Measurements from ENCODE around the gene SCARB1. TPM values are rescaled to one million over a fixed set of nuclear protein-coding genes. Genes with fewer than 3 reads are reported as not detected.

SCARB1 gene
- total RNA-seq, 4 donors from 2014 or later: 8.3 to 24.1 (median 13.0) TPM

- TF ChIP-seq EP300 (IDR thresholded peaks at IDR 0.05): peak; percentile 63
- no peak for TF ChIP-seq POLR2A (IDR thresholded peaks at IDR 0.05; ENCODE audit: low read depth)
- TF ChIP-seq, protein P1, sequence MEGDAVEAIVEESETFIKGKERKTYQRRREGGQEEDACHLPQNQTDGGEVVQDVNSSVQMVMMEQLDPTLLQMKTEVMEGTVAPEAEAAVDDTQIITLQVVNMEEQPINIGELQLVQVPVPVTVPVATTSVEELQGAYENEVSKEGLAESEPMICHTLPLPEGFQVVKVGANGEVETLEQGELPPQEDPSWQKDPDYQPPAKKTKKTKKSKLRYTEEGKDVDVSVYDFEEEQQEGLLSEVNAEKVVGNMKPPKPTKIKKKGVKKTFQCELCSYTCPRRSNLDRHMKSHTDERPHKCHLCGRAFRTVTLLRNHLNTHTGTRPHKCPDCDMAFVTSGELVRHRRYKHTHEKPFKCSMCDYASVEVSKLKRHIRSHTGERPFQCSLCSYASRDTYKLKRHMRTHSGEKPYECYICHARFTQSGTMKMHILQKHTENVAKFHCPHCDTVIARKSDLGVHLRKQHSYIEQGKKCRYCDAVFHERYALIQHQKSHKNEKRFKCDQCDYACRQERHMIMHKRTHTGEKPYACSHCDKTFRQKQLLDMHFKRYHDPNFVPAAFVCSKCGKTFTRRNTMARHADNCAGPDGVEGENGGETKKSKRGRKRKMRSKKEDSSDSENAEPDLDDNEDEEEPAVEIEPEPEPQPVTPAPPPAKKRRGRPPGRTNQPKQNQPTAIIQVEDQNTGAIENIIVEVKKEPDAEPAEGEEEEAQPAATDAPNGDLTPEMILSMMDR (IDR thresholded peaks at IDR 0.05): no peak
- peak; percentile 86 to 92 for TF ChIP-seq POLR2AphosphoS5 (IDR thresholded peaks at IDR 0.05)
- Histone ChIP-seq H3K9me3 (no peaks in the 10 kb centered on the region), H3K4me1 (peaks cover 23 to 87% (median 80%) of the 10 kb centered on the region in 4 donors), H3K27ac (replicated peaks in 1 of 4) (peak overlapping the region; percentile 89 to 96 (median 95)), H3K36me3 (no peaks in the 10 kb centered on the region), H3K4me3 (peak overlapping the region; percentile 16 to 30 (median 26)), H3K27me3 (no peaks in the 10 kb centered on the region)
- 7% methylated on average over 14 of the region's 25 CpGs for WGBS
- intact Hi-C loops (cut with DNase I): loop anchor here (10.0 kb wide), 1 partner anchor 61 kb away; no protein-coding TSS in a partner anchor
- peak; percentile 97 for DNase-seq (ENCODE audit: extremely low spot score)
These were observed 117.6 kb downstream of the SCARB1 start for GRCh38 chr12:124745891-124746570.

DNA sequence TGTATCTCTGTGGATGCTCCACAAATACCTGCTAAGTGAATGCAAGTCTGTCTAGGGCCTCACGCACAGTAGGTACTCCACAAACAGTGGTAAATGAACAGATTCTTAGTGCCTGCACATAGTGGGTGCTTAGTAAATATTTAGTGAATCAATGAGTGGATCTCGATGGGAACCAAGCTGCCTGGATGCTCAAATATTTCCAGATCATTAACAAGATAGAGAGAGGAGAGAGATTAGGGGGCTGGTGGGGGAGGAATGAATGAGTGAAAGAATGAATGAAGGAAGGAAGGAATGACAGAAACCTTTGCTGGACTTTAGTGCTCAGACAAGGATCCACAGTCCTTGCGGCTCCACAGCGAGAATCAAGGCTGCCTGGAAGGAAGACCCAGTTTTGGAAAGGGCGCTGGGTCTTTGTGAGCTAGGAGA lies 118.2 kb downstream of the SCARB1 start:
- H3K9me3 ChIP-seq: no peaks in the 10 kb centered on the region
- no peaks in the 10 kb centered on the region for H3K36me3 ChIP-seq
- H3K4me3 ChIP-seq: peak overlapping the region; percentile 16 to 30 (median 26)
- no peaks in the 10 kb centered on the region for H3K27me3 ChIP-seq
- H3K4me1 ChIP-seq: peaks cover 29 to 87% (median 81%) of the 10 kb centered on the region in 4 donors
- no peak for DNase-seq (ENCODE audit: extremely low spot score)
- TF ChIP-seq POLR2AphosphoS5 (IDR thresholded peaks at IDR 0.05) (no peak), EP300 (IDR thresholded peaks at IDR 0.05) (no peak), POLR2A (IDR thresholded peaks at IDR 0.05; ENCODE audit: low read depth) (no peak)
- TF ChIP-seq, protein P1 (IDR thresholded peaks at IDR 0.05): no peak
- WGBS: 26% methylated on average over 5 of the region's 5 CpGs
- peak overlapping the region; percentile 89 to 96 (median 95) for H3K27ac ChIP-seq (replicated peaks in 1 of 4)
- intact Hi-C loops (cut with DNase I): loop anchor here (10.0 kb wide), 1 partner anchor 61 kb away; no protein-coding TSS in a partner anchor

DNA sequence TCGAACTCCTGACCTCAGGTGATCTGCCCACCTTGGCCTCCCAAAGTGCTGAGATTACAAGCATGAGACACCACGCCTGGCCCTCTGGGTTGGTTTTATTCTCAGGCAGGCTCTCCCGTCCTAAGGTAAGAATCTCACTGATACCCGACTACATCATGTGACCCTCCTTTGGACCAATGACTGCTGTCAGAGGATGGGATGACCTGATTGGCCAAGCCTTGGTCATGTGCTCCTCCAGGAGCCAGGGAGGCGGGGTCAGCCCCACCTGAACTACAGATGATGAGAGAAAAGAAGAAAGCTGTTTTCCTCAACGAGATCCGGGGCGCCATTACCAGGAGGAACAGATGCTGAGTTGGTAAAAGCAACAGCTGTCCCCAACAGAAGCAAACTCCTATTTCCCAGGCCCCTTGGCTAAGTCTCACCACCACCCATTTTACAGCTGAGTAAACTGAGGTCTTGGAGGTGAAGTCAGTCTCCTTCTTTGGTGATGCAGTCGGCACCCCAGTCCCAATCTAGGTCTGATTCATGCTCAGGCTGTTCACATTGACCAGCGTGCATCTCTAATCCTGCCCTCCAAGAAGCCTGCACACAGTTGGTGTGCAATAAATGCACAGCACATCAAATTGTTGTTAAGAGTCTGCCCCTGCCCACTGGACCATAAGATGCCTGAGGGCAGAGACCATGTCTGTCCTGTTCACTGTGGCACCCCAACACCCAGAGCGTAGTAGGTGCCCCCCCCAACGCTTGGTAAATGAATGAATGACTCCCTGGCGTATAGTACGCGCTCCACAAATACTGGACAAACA lies 118.8 kb downstream of the SCARB1 start:
- H3K4me1 ChIP-seq: peaks cover 30 to 90% (median 87%) of the 10 kb centered on the region in 4 donors
- WGBS: 87% methylated on average over 13 of the region's 15 CpGs
- TF ChIP-seq POLR2AphosphoS5 (IDR thresholded peaks at IDR 0.05) (no peak), POLR2A (IDR thresholded peaks at IDR 0.05; ENCODE audit: low read depth) (no peak)
- no peaks in the 10 kb centered on the region for H3K9me3 ChIP-seq
- H3K27ac ChIP-seq (replicated peaks in 1 of 4): peak overlapping the region; percentile 89 to 96 (median 95)
- no peaks in the 10 kb centered on the region for H3K36me3 ChIP-seq
- H3K4me3 ChIP-seq: no peak overlapping the region
- no peak for DNase-seq (ENCODE audit: extremely low spot score)
- H3K27me3 ChIP-seq: no peaks in the 10 kb centered on the region
- intact Hi-C loops (cut with DNase I): loop anchor here (10.0 kb wide), 1 partner anchor 60 kb away; no protein-coding TSS in a partner anchor

DNA sequence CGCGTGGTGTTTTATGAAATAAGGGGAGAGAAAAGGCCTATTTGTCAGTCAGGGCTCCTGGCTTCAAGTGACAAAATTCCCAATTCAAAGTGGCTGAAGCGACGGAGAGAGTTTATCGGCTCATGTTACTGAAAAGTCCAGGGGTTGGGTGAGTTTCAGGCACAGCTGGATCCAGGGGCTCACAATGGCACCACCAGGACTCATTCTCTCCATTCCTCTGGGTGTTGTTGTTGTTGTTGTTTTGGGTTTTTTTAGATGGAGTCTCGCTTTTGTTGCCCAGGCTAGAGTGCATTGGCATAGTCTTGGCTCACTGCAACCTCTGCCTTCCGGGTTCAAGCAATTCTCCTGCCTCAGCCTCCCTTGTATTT lies 119.4 kb downstream of the SCARB1 start:
- Histone ChIP-seq H3K27me3 (no peaks in the 10 kb centered on the region), H3K9me3 (no peaks in the 10 kb centered on the region), H3K36me3 (no peaks in the 10 kb centered on the region), H3K4me3 (no peak overlapping the region), H3K27ac (replicated peaks in 1 of 4) (peak overlapping the region; percentile 89 to 96 (median 95)), H3K4me1 (peaks cover 30 to 89% (median 82%) of the 10 kb centered on the region in 4 donors)
- 97% methylated on average over 7 of the region's 7 CpGs for WGBS
- TF ChIP-seq POLR2A (IDR thresholded peaks at IDR 0.05; ENCODE audit: low read depth) (no peak), EP300 (IDR thresholded peaks at IDR 0.05) (no peak), POLR2AphosphoS5 (IDR thresholded peaks at IDR 0.05) (no peak)
- TF ChIP-seq, protein P1 (IDR thresholded peaks at IDR 0.05): no peak
- intact Hi-C loops (cut with DNase I): loop anchor here (10.0 kb wide), 1 partner anchor 59 kb away; no protein-coding TSS in a partner anchor
- DNase-seq (ENCODE audit: extremely low spot score): no peak

Data from esophagus muscularis mucosa (tissue), 4 donors.